ENCODE measurements around the gene SLC35F3. TPM values are rescaled to one million over a fixed set of nuclear protein-coding genes. Genes with fewer than 3 reads are reported as not detected.
"Not testable (repeated sequence)": the region's sequence is repeated elsewhere in the genome, so short reads cannot be mapped to it uniquely, and the experiment has no call there.

Gene SLC35F3
- total RNA-seq, 1 experiment from 2014 or later = not detected

GRCh38 chr1:234348964-234349363, 444.5 kb downstream of the SLC35F3 start:
- no peaks in the 10 kb centered on the region for H3K27me3 ChIP-seq (replicated peaks; ENCODE audit: control insufficient read depth, insufficient read depth, low read length)
- H3K4me3 ChIP-seq (ENCODE audit: low read depth, low read length) = no peak overlapping the region
- CTCF ChIA-PET = no interaction called here
- H3K9me3 Mint-ChIP-seq (ENCODE audit: unreplicated experiment) = no peaks in the 10 kb centered on the region
- no peak for DNase-seq
- no peaks in the 10 kb centered on the region; the same call in 1 of the 2 replicates for H3K9me3 ChIP-seq
- H3K27ac Mint-ChIP-seq (ENCODE audit: unreplicated experiment) = no peak overlapping the region
- POLR2A ChIA-PET = no interaction called here
- no peaks in the 10 kb centered on the region for H3K36me3 Mint-ChIP-seq (ENCODE audit: insufficient read depth, unreplicated experiment)
- H3K27me3 Mint-ChIP-seq (ENCODE audit: insufficient read depth, unreplicated experiment) = peaks cover 19% of the 10 kb centered on the region
- intact Hi-C loops (cut with micrococcal nuclease; ENCODE audit: unreplicated experiment) = no loop called here
- no peaks in the 10 kb centered on the region for H3K4me1 Mint-ChIP-seq (ENCODE audit: low read depth, unreplicated experiment)
- no TSS peak for BruUV-seq (replicated peaks)
- no peak overlapping the region for H3K4me3 Mint-ChIP-seq (ENCODE audit: unreplicated experiment)
- TF ChIP-seq, protein P1, sequence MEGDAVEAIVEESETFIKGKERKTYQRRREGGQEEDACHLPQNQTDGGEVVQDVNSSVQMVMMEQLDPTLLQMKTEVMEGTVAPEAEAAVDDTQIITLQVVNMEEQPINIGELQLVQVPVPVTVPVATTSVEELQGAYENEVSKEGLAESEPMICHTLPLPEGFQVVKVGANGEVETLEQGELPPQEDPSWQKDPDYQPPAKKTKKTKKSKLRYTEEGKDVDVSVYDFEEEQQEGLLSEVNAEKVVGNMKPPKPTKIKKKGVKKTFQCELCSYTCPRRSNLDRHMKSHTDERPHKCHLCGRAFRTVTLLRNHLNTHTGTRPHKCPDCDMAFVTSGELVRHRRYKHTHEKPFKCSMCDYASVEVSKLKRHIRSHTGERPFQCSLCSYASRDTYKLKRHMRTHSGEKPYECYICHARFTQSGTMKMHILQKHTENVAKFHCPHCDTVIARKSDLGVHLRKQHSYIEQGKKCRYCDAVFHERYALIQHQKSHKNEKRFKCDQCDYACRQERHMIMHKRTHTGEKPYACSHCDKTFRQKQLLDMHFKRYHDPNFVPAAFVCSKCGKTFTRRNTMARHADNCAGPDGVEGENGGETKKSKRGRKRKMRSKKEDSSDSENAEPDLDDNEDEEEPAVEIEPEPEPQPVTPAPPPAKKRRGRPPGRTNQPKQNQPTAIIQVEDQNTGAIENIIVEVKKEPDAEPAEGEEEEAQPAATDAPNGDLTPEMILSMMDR (IDR thresholded peaks at IDR 0.05; ENCODE audit: insufficient read depth in 1 of 2, low read depth in 1 of 2, low read length in 1 of 2, severe bottlenecking in 1 of 2, unreplicated experiment in 1 of 2) = no peak
- no peaks in the 10 kb centered on the region for H3K36me3 ChIP-seq (ENCODE audit: control insufficient read depth, insufficient read depth, low read length)
- H3K4me1 ChIP-seq = no peaks in the 10 kb centered on the region

GRCh38 chr1:234355782-234356510, 451.5 kb downstream of the SLC35F3 start:
- Mint-ChIP-seq H3K4me3 (ENCODE audit: unreplicated experiment) (peak overlapping the region; percentile 77), H3K27ac (ENCODE audit: unreplicated experiment) (peak overlapping the region; percentile 50), H3K4me1 (ENCODE audit: low read depth, unreplicated experiment) (no peaks in the 10 kb centered on the region), H3K9me3 (ENCODE audit: unreplicated experiment) (no peaks in the 10 kb centered on the region), H3K27me3 (ENCODE audit: insufficient read depth, unreplicated experiment) (peaks cover 11% of the 10 kb centered on the region), H3K36me3 (ENCODE audit: insufficient read depth, unreplicated experiment) (no peaks in the 10 kb centered on the region)
- no peaks in the 10 kb centered on the region for H3K9me3 ChIP-seq
- BruUV-seq (replicated peaks) = no TSS peak
- ChIA-PET CTCF (interaction anchor here (0.9 kb wide), 1 partner anchor 33 kb away, joined by 3 read pairs; no protein-coding TSS in a partner anchor), POLR2A (interaction anchor here (2.7 kb wide), 1 partner anchor 17 kb away, joined by 15 read pairs; the partner anchor contains the start of gene COA6)
- intact Hi-C loops (cut with micrococcal nuclease; ENCODE audit: unreplicated experiment) = loop anchor here (2.0 kb wide), 1 partner anchor 17 kb away; the partner anchor contains the start of gene COA6
- no peaks in the 10 kb centered on the region for H3K36me3 ChIP-seq (ENCODE audit: control insufficient read depth, insufficient read depth, low read length)
- peak overlapping the region; percentile 71; the same call in 1 of the 2 replicates for H3K4me3 ChIP-seq (ENCODE audit: low read depth, low read length)
- no peak for DNase-seq
- TF ChIP-seq, protein P1 (IDR thresholded peaks at IDR 0.05; ENCODE audit: insufficient read depth in 1 of 2, low read depth in 1 of 2, low read length in 1 of 2, severe bottlenecking in 1 of 2, unreplicated experiment in 1 of 2) = no peak
- no peaks in the 10 kb centered on the region for H3K27me3 ChIP-seq (replicated peaks; ENCODE audit: control insufficient read depth, insufficient read depth, low read length)
- peaks cover 3% of the 10 kb centered on the region; the same call in 1 of the 2 replicates for H3K4me1 ChIP-seq

DNA sequence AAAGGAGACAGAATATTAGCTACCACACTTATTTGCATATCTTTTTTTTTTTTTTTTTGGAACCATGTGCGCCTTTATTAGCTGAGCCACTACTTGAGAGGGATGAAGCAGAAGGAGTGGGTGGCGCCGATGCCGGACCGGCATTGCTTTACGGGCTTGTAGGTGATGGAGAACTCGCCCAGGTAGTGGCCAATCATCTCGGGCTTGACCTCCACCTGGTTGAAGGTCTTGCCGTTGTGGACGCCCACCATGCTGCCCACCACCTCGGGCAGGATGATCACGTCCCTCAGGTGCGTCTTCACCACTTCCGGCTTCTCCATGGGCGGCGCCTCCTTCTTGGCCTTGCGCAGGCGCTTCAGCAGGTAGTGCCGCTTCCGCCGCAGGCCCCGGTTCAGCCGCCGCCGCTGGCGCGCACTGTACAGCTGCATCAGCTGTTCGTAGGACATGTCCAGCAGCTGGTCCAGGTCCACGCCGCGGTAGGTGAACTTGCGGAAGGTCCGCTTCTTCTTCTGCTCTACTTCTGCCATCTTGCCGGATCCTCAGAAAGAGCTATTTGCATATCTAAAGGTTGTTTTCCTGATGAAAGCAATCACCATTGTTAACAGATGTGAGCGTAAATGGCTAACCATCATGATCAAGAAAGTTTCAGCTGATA, 452.3 kb downstream of the SLC35F3 start:
- H3K27me3 Mint-ChIP-seq (ENCODE audit: insufficient read depth, unreplicated experiment); H3K36me3 ChIP-seq (ENCODE audit: control insufficient read depth, insufficient read depth, low read length); H3K9me3 Mint-ChIP-seq (ENCODE audit: unreplicated experiment); H3K27me3 ChIP-seq (replicated peaks; ENCODE audit: control insufficient read depth, insufficient read depth, low read length); H3K4me1 Mint-ChIP-seq (ENCODE audit: low read depth, unreplicated experiment); H3K36me3 Mint-ChIP-seq (ENCODE audit: insufficient read depth, unreplicated experiment); BruUV-seq (replicated peaks); H3K9me3 ChIP-seq; H3K4me1 ChIP-seq: not testable (repeated sequence)
- H3K4me3 ChIP-seq (ENCODE audit: low read depth, low read length) = peak overlapping the region; percentile 71
- ChIA-PET CTCF (interaction anchor here (0.9 kb wide), 1 partner anchor 34 kb away, joined by 3 read pairs; no protein-coding TSS in a partner anchor), POLR2A (interaction anchor here (2.7 kb wide), 1 partner anchor 17 kb away, joined by 15 read pairs; the partner anchor contains the start of gene COA6)
- Mint-ChIP-seq H3K27ac (ENCODE audit: unreplicated experiment) (peak overlapping the region; percentile 50), H3K4me3 (ENCODE audit: unreplicated experiment) (peak overlapping the region; percentile 77)
- intact Hi-C loops (cut with micrococcal nuclease; ENCODE audit: unreplicated experiment) = loop anchor here (2.0 kb wide), 1 partner anchor 16 kb away; the partner anchor contains the start of gene COA6
- peak; percentile 81 for DNase-seq
